Fibroblast of mammary gland (primary cell): ENCODE results near the gene HCFC1R1.

Experiments
- DNase-seq: peaks from one replicate; pipeline ENCODE4 v3.0.0-alpha.2; 2010; ENCODE audit warnings: low read depth
- H3K4me3 ChIP-seq: 2 replicates; pipeline ENCODE4 v1.5.1; 2011; ENCODE audit warnings: low read depth, mild to moderate bottlenecking, low read length, moderate library complexity; ENCODE audit not compliant: control insufficient read depth
- CTCF ChIP-seq: conservative IDR thresholded peaks from 2 replicates; pipeline ENCODE4 v1.5.1; 2011; ENCODE audit warnings: low read depth, low read length, inconsistent platforms; ENCODE audit not compliant: control insufficient read depth, insufficient read depth

HCFC1R1 gene

GRCh38 chr16:3038256-3038655 is 14.5 kb upstream of the HCFC1R1 start:
- TF ChIP-seq CTCF: no peak
- DNase-seq: no peak
- no peak overlapping the region for H3K4me3 ChIP-seq

DNA sequence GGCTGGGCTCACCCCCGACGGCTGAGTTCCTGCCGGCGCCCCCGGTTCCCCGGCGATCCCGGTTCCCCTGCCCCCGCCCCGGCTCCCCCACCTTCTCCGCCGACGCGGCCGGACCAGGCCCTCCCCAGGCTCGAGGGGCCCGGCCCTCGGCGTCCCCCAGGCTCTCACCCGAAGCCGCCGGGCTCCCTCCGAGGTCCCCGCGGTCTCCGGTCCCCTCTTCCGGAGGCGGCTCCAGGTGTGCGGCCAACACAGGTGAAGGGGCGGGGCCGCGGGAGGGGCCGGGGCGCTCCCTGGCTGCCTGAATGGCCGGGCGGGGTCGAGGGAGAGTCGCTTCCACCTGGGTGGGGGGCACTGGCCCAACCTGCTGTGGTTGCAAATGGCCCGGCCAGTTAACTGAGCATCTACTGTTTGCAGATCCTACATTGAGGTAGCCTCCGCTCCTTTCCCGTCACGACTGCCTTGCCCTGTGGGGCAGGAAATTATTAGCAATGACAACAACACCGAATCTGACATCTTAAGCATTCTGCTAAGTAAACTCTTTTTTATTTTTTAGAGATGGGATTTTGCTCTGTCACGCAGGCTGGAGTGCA is 13.1 kb upstream of the HCFC1R1 start, which contains the start of gene BICDL2:
Gene BICDL2 (minus strand): TSS at position 219 of the 590 bp plus-strand sequence. CDS start 1,448 bp downstream, outside the sequence.
- no peak within 1 kb of the TSS for H3K4me3 ChIP-seq
- TF ChIP-seq CTCF: no peak
- no peak for DNase-seq

- no peak overlapping the region for H3K4me3 ChIP-seq
- TF ChIP-seq CTCF: no peak
- no peak for DNase-seq
Measured at GRCh38 chr16:3035972-3036725, 12.4 kb upstream of the HCFC1R1 start.

- H3K4me3 ChIP-seq: no peak overlapping the region
- no peak for DNase-seq
- TF ChIP-seq CTCF: no peak
Measured at GRCh38 chr16:3035289-3035971, 11.7 kb upstream of the HCFC1R1 start.

GRCh38 chr16:3032624-3033023 is 8.9 kb upstream of the HCFC1R1 start:
- TF ChIP-seq CTCF: no peak

GRCh38 chr16:3030222-3031212 is 6.8 kb upstream of the HCFC1R1 start:
- TF ChIP-seq CTCF: no peak
- H3K4me3 ChIP-seq: no peak overlapping the region

More at GRCh38 chr16:3032624-3033023, 8.9 kb upstream of the HCFC1R1 start:
- no peak overlapping the region for H3K4me3 ChIP-seq
- DNase-seq: no peak

More at GRCh38 chr16:3030222-3031212, 6.8 kb upstream of the HCFC1R1 start:
- DNase-seq: no peak
